HEK293 (cell line): ENCODE results near the gene ABLIM3.

ENCODE experiments used
- CTCF ChIP-seq: fragments of 450-650 bp; formaldehyde crosslinking; IDR thresholded peaks from 2 replicates; pipeline ENCODE4 v1.5.1; 2016; ENCODE audit warnings: missing biosample characterization, missing genetic modification characterization
- REST ChIP-seq: fragments of 450-650 bp; formaldehyde crosslinking; IDR thresholded peaks from 2 replicates; pipeline ENCODE4 v1.5.1; 2016; ENCODE audit warnings: missing biosample characterization, missing genetic modification characterization
- YY1 ChIP-seq: fragments of 450-650 bp; formaldehyde crosslinking; IDR thresholded peaks from 2 replicates; pipeline ENCODE4 v1.5.1; 2018; ENCODE audit warnings: missing biosample characterization, missing genetic modification characterization
- ZFP41 ChIP-seq: fragments of 450-650 bp; formaldehyde crosslinking; IDR thresholded peaks from 2 replicates; pipeline ENCODE4 v1.5.1; 2016; ENCODE audit warnings: missing biosample characterization, missing genetic modification characterization, borderline replicate concordance
- ZNF394 ChIP-seq: fragments of 450-650 bp; formaldehyde crosslinking; IDR thresholded peaks from 2 replicates; pipeline ENCODE4 v1.5.1; 2016; ENCODE audit warnings: missing biosample characterization, missing genetic modification characterization, mild to moderate bottlenecking, moderate library complexity, borderline replicate concordance

- no peak for TF ChIP-seq ZNF394
- no peak for TF ChIP-seq CTCF (tag by site-specific recombination)
- TF ChIP-seq YY1 (tag by site-specific recombination): no peak
- no peak for TF ChIP-seq REST (tag by site-specific recombination)
- TF ChIP-seq ZFP41 (tag by site-specific recombination): no peak
These were observed 86.0 kb downstream of the ABLIM3 start for GRCh38 chr5:149227168-149227826.
